Measurements from ENCODE around the gene PPT1.

Gene PPT1

GRCh38 chr1:40023379-40023944, 73.6 kb downstream of the PPT1 start:
- DNase-seq, result no peak

Measured in NCI-H1092 treated with DMSO at 0.1 percent for 48 hours (cell line).